SHP77 (cell line): Measurements from ENCODE around the gene ADCY4.
A peak's percentile ranks its signal among the peaks of the same experiment; 100 is the strongest.
"Not testable (repeated sequence)": the region's sequence is repeated elsewhere in the genome, so short reads cannot be mapped to it uniquely, and the experiment has no call there.

Experiments used
- DNase-seq, 2 experiments: peaks; one replicate each; lab custom pipeline; 2025; lab: John Stamatoyannopoulos, UW

Gene ADCY4

GRCh38 chr14:24366721-24367513 lies 32.0 kb upstream of the ADCY4 start:
- peak; percentile 98 for DNase-seq

GRCh38 chr14:24366413-24366720 lies 31.5 kb upstream of the ADCY4 start:
- DNase-seq = peak in 1 of 2 experiments; percentile 48

GRCh38 chr14:24365600-24366412 lies 30.9 kb upstream of the ADCY4 start:
- DNase-seq = peak; percentile 91 to 94

GRCh38 chr14:24364841-24365240 lies 30.0 kb upstream of the ADCY4 start:
- DNase-seq = no peak

GRCh38 chr14:24363401-24363800 lies 28.5 kb upstream of the ADCY4 start:
- DNase-seq = no peak

GRCh38 chr14:24362241-24362960 lies 27.5 kb upstream of the ADCY4 start:
- no peak for DNase-seq

- no peak for DNase-seq
Measured at GRCh38 chr14:24361326-24361725, 26.5 kb upstream of the ADCY4 start.

- no peak for DNase-seq
Measured at GRCh38 chr14:24360281-24360680, 25.4 kb upstream of the ADCY4 start.

GRCh38 chr14:24356208-24356607 lies 21.3 kb upstream of the ADCY4 start:
- DNase-seq = no peak

GRCh38 chr14:24355009-24355408 lies 20.1 kb upstream of the ADCY4 start:
- no peak for DNase-seq

GRCh38 chr14:24354482-24354825 lies 19.6 kb upstream of the ADCY4 start:
- not testable (repeated sequence) for DNase-seq

- DNase-seq = no peak
Measured at GRCh38 chr14:24353559-24354481, 18.9 kb upstream of the ADCY4 start.

GRCh38 chr14:24351517-24351916 lies 16.6 kb upstream of the ADCY4 start:
- no peak for DNase-seq

GRCh38 chr14:24349742-24350141 lies 14.9 kb upstream of the ADCY4 start:
- no peak for DNase-seq

- no peak for DNase-seq
Measured at GRCh38 chr14:24348186-24348585, 13.3 kb upstream of the ADCY4 start.

GRCh38 chr14:24347134-24347533 lies 12.3 kb upstream of the ADCY4 start:
- no peak for DNase-seq

- no peak for DNase-seq
Measured at GRCh38 chr14:24343795-24344660, 9.2 kb upstream of the ADCY4 start.

GRCh38 chr14:24342889-24343288 lies 8.0 kb upstream of the ADCY4 start:
- DNase-seq = no peak

GRCh38 chr14:24340606-24341005 lies 5.7 kb upstream of the ADCY4 start:
- no peak for DNase-seq

GRCh38 chr14:24339284-24340151 lies 4.6 kb upstream of the ADCY4 start, which contains the start of gene RIPK3:
Gene RIPK3 (minus strand): TSS chr14:24339991. CDS start chr14:24339826, 165 bp downstream.
- no peak for DNase-seq
